Measurements from ENCODE around the gene HOXD13. TPM values are rescaled to one million over a fixed set of nuclear protein-coding genes. Genes with fewer than 3 reads are reported as not detected.

HOXD13 gene
- total RNA-seq (2021; fragmentation: NEBNext Ultra II Directional; extraction: Animal tissue kit (Norgen Biotek cat#: 25700)), result 1 to 10 TPM; 1.2 to 1.7 (median 1.5) TPM
- long read RNA-seq, partial matches to known transcripts, result 0 of 1 reads
- long read RNA-seq, other reads (novel, unspliced or antisense), result 0 of 1 reads

DNA sequence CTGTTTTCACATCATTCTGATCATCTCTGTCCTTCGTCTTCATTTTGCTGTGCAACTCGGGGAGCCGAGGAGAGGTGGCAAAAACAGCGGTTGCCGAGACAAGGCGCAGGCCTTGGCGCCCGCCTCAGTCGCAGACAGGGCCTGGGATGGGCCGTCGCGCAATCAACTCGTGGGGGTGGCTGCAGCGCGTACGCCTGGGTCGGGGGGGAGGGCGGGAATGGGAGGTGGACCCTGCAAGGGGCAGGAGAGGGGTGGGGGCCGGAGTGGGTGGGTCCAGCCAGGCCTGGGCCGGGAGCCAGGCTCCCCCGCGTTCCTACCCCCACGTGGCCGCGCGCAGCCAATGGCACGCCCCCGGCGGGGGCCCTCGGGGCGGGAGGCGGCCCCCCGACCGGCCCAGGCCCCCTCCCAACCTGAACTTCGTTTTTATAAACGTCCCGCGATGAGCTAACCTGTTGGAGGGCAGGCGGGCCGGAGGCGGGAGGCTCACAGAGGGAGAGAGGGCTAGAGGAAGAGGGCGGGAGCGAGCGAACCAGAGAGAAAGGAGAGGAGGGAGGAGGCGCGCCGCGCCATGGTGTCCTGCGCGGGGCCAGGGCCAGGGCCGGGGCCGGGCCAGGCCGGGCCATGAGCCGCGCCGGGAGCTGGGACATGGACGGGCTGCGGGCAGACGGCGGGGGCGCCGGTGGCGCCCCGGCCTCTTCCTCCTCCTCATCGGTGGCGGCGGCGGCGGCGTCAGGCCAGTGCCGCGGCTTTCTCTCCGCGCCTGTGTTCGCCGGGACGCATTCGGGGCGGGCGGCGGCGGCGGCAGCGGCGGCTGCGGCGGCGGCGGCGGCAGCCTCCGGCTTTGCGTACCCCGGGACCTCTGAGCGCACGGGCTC lies at the start of gene HOXD13:
Gene HOXD13 (plus strand): TSS at position 452 of the 875 bp plus-strand sequence. CDS start 170 bp downstream, at position 622.
- Mint-ChIP-seq H3K36me3 (ENCODE audit: low read depth) (peaks cover 8% of the 10 kb centered on the region; the same call in 1 of the 2 replicates), H3K27me3 (ENCODE audit: insufficient read depth) (peaks cover 39% of the 10 kb centered on the region), H3K4me3 (peak within 1 kb of the TSS; percentile 86), H3K27ac (no peak within 1 kb of the TSS), H3K4me1 (ENCODE audit: low read depth) (peaks cover 26% of the 10 kb centered on the region), H3K9me3 (no peaks in the 10 kb centered on the region)
- TF ChIP-seq, protein P1, sequence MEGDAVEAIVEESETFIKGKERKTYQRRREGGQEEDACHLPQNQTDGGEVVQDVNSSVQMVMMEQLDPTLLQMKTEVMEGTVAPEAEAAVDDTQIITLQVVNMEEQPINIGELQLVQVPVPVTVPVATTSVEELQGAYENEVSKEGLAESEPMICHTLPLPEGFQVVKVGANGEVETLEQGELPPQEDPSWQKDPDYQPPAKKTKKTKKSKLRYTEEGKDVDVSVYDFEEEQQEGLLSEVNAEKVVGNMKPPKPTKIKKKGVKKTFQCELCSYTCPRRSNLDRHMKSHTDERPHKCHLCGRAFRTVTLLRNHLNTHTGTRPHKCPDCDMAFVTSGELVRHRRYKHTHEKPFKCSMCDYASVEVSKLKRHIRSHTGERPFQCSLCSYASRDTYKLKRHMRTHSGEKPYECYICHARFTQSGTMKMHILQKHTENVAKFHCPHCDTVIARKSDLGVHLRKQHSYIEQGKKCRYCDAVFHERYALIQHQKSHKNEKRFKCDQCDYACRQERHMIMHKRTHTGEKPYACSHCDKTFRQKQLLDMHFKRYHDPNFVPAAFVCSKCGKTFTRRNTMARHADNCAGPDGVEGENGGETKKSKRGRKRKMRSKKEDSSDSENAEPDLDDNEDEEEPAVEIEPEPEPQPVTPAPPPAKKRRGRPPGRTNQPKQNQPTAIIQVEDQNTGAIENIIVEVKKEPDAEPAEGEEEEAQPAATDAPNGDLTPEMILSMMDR (IDR thresholded peaks at IDR 0.05), result no peak
- DNase-seq, result no peak

GRCh38 chr2:176056406-176056805 lies 36.1 kb upstream of the HOXD13 start:
- DNase-seq, result no peak
- Mint-ChIP-seq H3K27ac (no peak overlapping the region), H3K36me3 (ENCODE audit: low read depth) (no peaks in the 10 kb centered on the region), H3K9me3 (no peaks in the 10 kb centered on the region), H3K4me3 (no peak overlapping the region), H3K4me1 (ENCODE audit: low read depth) (peaks cover 6% of the 10 kb centered on the region; the same call in 1 of the 2 replicates), H3K27me3 (ENCODE audit: insufficient read depth) (no peaks in the 10 kb centered on the region; the same call in 1 of the 2 replicates)
- TF ChIP-seq, protein P1 (IDR thresholded peaks at IDR 0.05), result no peak

DNA sequence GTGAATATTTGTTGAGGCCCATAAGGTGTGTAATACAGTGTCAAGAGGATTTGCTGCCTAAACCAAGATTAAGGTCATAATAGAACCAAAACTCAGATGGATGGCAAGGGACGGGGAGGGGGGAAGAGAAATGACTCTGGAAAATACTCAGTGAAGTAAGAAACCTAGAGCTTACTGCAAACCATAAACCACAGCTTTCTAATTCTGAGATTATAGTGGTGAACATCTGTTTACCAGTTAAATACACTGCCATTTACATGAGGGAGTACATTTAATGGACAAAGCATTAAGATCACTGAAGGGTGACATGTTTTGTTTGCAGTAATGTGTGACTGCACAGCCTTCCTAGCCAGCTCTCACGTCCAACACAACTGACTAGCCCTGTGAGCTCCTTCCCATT lies 28.6 kb upstream of the HOXD13 start:
- H3K4me1 Mint-ChIP-seq (ENCODE audit: low read depth), result no peaks in the 10 kb centered on the region
- H3K27ac Mint-ChIP-seq, result no peak overlapping the region
- DNase-seq, result no peak
- TF ChIP-seq, protein P1 (IDR thresholded peaks at IDR 0.05), result no peak
- H3K4me3 Mint-ChIP-seq, result no peak overlapping the region
- H3K36me3 Mint-ChIP-seq (ENCODE audit: low read depth), result no peaks in the 10 kb centered on the region
- H3K27me3 Mint-ChIP-seq (ENCODE audit: insufficient read depth), result peaks cover 6% of the 10 kb centered on the region; the same call in 1 of the 2 replicates
- peaks cover 3% of the 10 kb centered on the region for H3K9me3 Mint-ChIP-seq

- Mint-ChIP-seq H3K27ac (no peak overlapping the region), H3K27me3 (ENCODE audit: insufficient read depth) (peaks cover 13% of the 10 kb centered on the region), H3K36me3 (ENCODE audit: low read depth) (no peaks in the 10 kb centered on the region), H3K4me3 (no peak overlapping the region), H3K4me1 (ENCODE audit: low read depth) (no peaks in the 10 kb centered on the region), H3K9me3 (peaks cover 3% of the 10 kb centered on the region)
- DNase-seq, result no peak
- TF ChIP-seq, protein P1 (IDR thresholded peaks at IDR 0.05), result no peak
Observed at GRCh38 chr2:176066645-176067588, 25.6 kb upstream of the HOXD13 start.
